Measurements from ENCODE around the gene NTRK3.

DNA sequence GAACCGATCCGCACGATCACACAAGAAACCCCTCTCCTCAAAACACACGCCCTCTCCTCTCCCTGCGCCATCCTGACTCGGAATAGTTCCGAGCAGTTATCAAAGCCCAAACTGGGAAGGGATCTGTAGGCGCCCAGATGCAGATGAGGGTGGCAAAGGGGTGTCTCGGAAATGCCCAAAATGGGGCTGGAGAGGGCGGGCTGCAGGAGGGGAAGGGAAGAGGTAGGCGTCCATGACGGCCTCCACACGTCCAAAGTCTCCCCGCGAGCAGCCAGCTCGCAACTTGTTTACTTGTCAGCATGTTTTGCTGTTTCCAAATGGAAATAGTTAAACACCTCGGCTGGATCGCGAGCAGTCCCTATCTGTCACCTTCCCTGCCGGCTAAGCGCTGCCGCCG, 1.5 kb downstream of the NTRK3 start:
- TF ChIP-seq, protein P1, sequence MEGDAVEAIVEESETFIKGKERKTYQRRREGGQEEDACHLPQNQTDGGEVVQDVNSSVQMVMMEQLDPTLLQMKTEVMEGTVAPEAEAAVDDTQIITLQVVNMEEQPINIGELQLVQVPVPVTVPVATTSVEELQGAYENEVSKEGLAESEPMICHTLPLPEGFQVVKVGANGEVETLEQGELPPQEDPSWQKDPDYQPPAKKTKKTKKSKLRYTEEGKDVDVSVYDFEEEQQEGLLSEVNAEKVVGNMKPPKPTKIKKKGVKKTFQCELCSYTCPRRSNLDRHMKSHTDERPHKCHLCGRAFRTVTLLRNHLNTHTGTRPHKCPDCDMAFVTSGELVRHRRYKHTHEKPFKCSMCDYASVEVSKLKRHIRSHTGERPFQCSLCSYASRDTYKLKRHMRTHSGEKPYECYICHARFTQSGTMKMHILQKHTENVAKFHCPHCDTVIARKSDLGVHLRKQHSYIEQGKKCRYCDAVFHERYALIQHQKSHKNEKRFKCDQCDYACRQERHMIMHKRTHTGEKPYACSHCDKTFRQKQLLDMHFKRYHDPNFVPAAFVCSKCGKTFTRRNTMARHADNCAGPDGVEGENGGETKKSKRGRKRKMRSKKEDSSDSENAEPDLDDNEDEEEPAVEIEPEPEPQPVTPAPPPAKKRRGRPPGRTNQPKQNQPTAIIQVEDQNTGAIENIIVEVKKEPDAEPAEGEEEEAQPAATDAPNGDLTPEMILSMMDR (IDR thresholded peaks at IDR 0.05) = no peak
- TF ChIP-seq POLR2AphosphoS5 (IDR thresholded peaks at IDR 0.05) = no peak

All from suprapubic skin (tissue), 3 donors.